CD14-positive monocyte (primary cell): ENCODE measurements around the gene STYX. TPM values are rescaled to one million over a fixed set of nuclear protein-coding genes. Genes with fewer than 3 reads are reported as not detected.

Source experiments
- DNase-seq, 3 donors: peaks; one replicate each; pipeline ENCODE4 v3.0.0-alpha.2; 2011 to 2022
- H2AFZ ChIP-seq: 2 replicates; pipeline ENCODE4 v1.6.0; 2012; ENCODE audit warnings: mild to moderate bottlenecking, low read depth, low read length, inconsistent platforms; ENCODE audit not compliant: insufficient read depth, poor library complexity, severe bottlenecking
- H3K27ac ChIP-seq, 2 donors: 1 replicate in 1 of 2; 2 replicates in 1 of 2; pipeline ENCODE4 v1.5.1; 2012 to 2013; ENCODE audit warnings: low read length in 2 of 2, control low read depth in 1 of 2, inconsistent platforms in 1 of 2, low read depth in 1 of 2, mild to moderate bottlenecking in 1 of 2
- H3K27me3 ChIP-seq, 2 donors: one replicate each; pipeline versions ENCODE4 v1.6.0 to v1.6.1; 2011 to 2013; ENCODE audit warnings: low read length in 2 of 2; ENCODE audit not compliant: control insufficient read depth in 2 of 2, insufficient read depth in 2 of 2
- H3K36me3 ChIP-seq, 2 donors: replicated peaks in 1 of 2; 1 replicate in 1 of 2; 2 replicates in 1 of 2; pipeline versions ENCODE4 v1.5.1 to v1.6.1; 2012 to 2013; ENCODE audit warnings: low read length in 2 of 2, control low read depth in 1 of 2, inconsistent platforms in 1 of 2, mild to moderate bottlenecking in 1 of 2; ENCODE audit not compliant: insufficient read depth in 2 of 2, control insufficient read depth in 1 of 2
- H3K4me1 ChIP-seq, 2 donors: 1 replicate in 1 of 2; 2 replicates in 1 of 2; pipeline versions ENCODE4 v1.5.1 to v1.6.1; 2012 to 2013; ENCODE audit warnings: low read length in 2 of 2, control low read depth in 1 of 2, inconsistent platforms in 1 of 2, mild to moderate bottlenecking in 1 of 2, moderate library complexity in 1 of 2; ENCODE audit not compliant: insufficient read depth in 2 of 2, control insufficient read depth in 1 of 2
- H3K4me2 ChIP-seq: replicated peaks from 2 replicates; pipeline ENCODE3; 2012; ENCODE audit warnings: low read length, moderate library complexity, mild to moderate bottlenecking; ENCODE audit not compliant: poor library complexity, severe bottlenecking; ENCODE audit errors: extremely low read depth
- H3K4me3 ChIP-seq, 3 experiments: fragments of 200-600 bp in 1 of 3; sonication (generic) in 1 of 3; replicated peaks in 1 of 3; 1 replicate in 2 of 3; 2 replicates in 1 of 3; pipeline ENCODE4 v1.5.1; 2011 to 2013; ENCODE audit warnings: low read length in 3 of 3, mild to moderate bottlenecking in 3 of 3, control low read depth in 2 of 3, low read depth in 2 of 3, inconsistent platforms in 1 of 3, moderate library complexity in 1 of 3
- H3K79me2 ChIP-seq: 2 replicates; pipeline ENCODE4 v1.6.0; 2012; ENCODE audit warnings: mild to moderate bottlenecking, control low read depth, inconsistent platforms, low read length, moderate library complexity; ENCODE audit not compliant: insufficient read depth
- H3K9ac ChIP-seq: 2 replicates; pipeline ENCODE4 v1.6.0; 2017; ENCODE audit warnings: low read length, mild to moderate bottlenecking; ENCODE audit not compliant: insufficient read depth, poor library complexity, severe bottlenecking
- H3K9me3 ChIP-seq, 2 donors: replicated peaks in 1 of 2; 1 replicate in 1 of 2; 2 replicates in 1 of 2; pipeline versions ENCODE4 v1.5.1 to v1.6.1; 2012 to 2013; ENCODE audit warnings: low read length in 2 of 2, control low read depth in 1 of 2; ENCODE audit not compliant: control insufficient read depth in 1 of 2, insufficient read depth in 1 of 2
- H4K20me1 ChIP-seq: 2 replicates; pipeline ENCODE4 v1.6.0; 2012; ENCODE audit warnings: mild to moderate bottlenecking, low read length, control low read depth, moderate library complexity; ENCODE audit not compliant: insufficient read depth
- H3K27ac Mint-ChIP-seq, 7 donors: one replicate each; pipeline ENCODE4 v1.8.0; 2020; ENCODE audit warnings: mild to moderate bottlenecking in 7 of 7, mixed read lengths in 7 of 7, moderate library complexity in 6 of 7, inconsistent platforms in 2 of 7
- H3K27me3 Mint-ChIP-seq, 3 donors: one replicate each; pipeline ENCODE4 v1.8.0; 2021 to 2022; ENCODE audit warnings: low read depth in 3 of 3, mild to moderate bottlenecking in 3 of 3, mixed read lengths in 3 of 3, moderate library complexity in 3 of 3, inconsistent platforms in 1 of 3
- H3K36me3 Mint-ChIP-seq, 2 donors: one replicate each; pipeline ENCODE4 v1.8.0; 2020; ENCODE audit warnings: mixed read lengths in 2 of 2, inconsistent platforms in 1 of 2, mild to moderate bottlenecking in 1 of 2
- H3K4me1 Mint-ChIP-seq: one replicate; pipeline ENCODE4 v1.8.0; 2020; ENCODE audit warnings: mild to moderate bottlenecking, mixed read lengths
- H3K4me3 Mint-ChIP-seq, 2 donors: one replicate each; pipeline ENCODE4 v1.8.0; 2020; ENCODE audit warnings: mild to moderate bottlenecking in 2 of 2, mixed read lengths in 2 of 2, moderate library complexity in 1 of 2
- H3K9me3 Mint-ChIP-seq, 7 donors: one replicate each; pipeline ENCODE4 v1.8.0; 2020 to 2022; ENCODE audit warnings: mixed read lengths in 7 of 7, mild to moderate bottlenecking in 6 of 7, moderate library complexity in 6 of 7, inconsistent platforms in 2 of 7
- CTCF ChIP-seq: fragments of 200-600 bp; IDR thresholded peaks from one replicate; pipeline ENCODE4 v1.8.0; 2022; ENCODE audit warnings: antibody characterized with exemption, mild to moderate bottlenecking
- WGBS: methylation state at CpG from one replicate; pipeline ENCODE4 v1.1.5; 2013; ENCODE audit warnings: missing lambda C conversion rate; ENCODE audit not compliant: insufficient coverage; 5-methylcytosine and 5-hydroxymethylcytosine counted together
- intact Hi-C, 2 donors: fragments of 100-400 bp; cut with micrococcal nuclease; formaldehyde crosslinking; loops; one replicate each; pipeline versions ENCODE4 v1.15.0 to v1.15.1; 2023
- polyA plus RNA-seq, 3 donors: library from polyadenylated mRNA; depleted of rRNA in 1 of 3; unstranded in 2 of 3; stranded (reverse) in 1 of 3; fragments of 300-500 nt in 2 of 3; fragments of >200 nt in 1 of 3; fragmentation: Illumina TruSeq in 2 of 3; gene quantifications; 1 replicate in 2 of 3; 2 replicates in 1 of 3; pipeline ENCODE4 v1.2.3, GENCODE V29; 2012 to 2021

STYX gene
- polyA plus RNA-seq, 3 donors: 7.3 to 16.7 (median 12.0) TPM

GRCh38 chr14:52693532-52693931 lies 36.4 kb upstream of the STYX start:
- WGBS: 94% methylated on average over 2 of the region's 7 CpGs
- Mint-ChIP-seq H3K4me1 (peaks cover 55% of the 10 kb centered on the region), H3K27me3 (peaks cover 0 to 1% (median 0%) of the 10 kb centered on the region in 3 donors), H3K9me3 (no peaks in the 10 kb centered on the region), H3K4me3 (peak overlapping the region in 1 of 2 donors; percentile 69), H3K36me3 (peaks cover 2 to 3% of the 10 kb centered on the region in 2 donors), H3K27ac (peak overlapping the region in 3 of 7 donors; percentile 37 to 42 (median 40))
- no peak for TF ChIP-seq CTCF
- no peaks in the 10 kb centered on the region for H3K9me3 ChIP-seq
- no peaks in the 10 kb centered on the region for H3K27me3 ChIP-seq
- peaks cover 44 to 51% of the 10 kb centered on the region in 2 donors for H3K4me1 ChIP-seq
- no peak overlapping the region for H2AFZ ChIP-seq
- H4K20me1 ChIP-seq: peaks cover 46% of the 10 kb centered on the region
- DNase-seq: no peak
- no peak overlapping the region for H3K9ac ChIP-seq
- H3K27ac ChIP-seq: no peak overlapping the region
- intact Hi-C loops: loop anchor here in 1 of 2 donors (10.0 kb wide), 1 partner anchor 379 kb away; the partner anchor contains the start of gene PTGER2
- H3K36me3 ChIP-seq: no peaks in the 10 kb centered on the region
- H3K4me3 ChIP-seq: no peak overlapping the region
- peaks cover 69% of the 10 kb centered on the region for H3K79me2 ChIP-seq
- peak overlapping the region; percentile 27 for H3K4me2 ChIP-seq

- Histone ChIP-seq H4K20me1 (peaks cover 33% of the 10 kb centered on the region), H3K4me1 (peaks cover 46 to 55% of the 10 kb centered on the region in 2 donors), H3K9me3 (no peaks in the 10 kb centered on the region), H3K36me3 (no peaks in the 10 kb centered on the region), H3K27ac (peak overlapping the region; percentile 80 to 97), H3K79me2 (peaks cover 55% of the 10 kb centered on the region), H3K4me2 (peak overlapping the region; percentile 89), H3K27me3 (no peaks in the 10 kb centered on the region), H2AFZ (peak overlapping the region; percentile 94), H3K9ac (peak overlapping the region; percentile 99), H3K4me3 (peak overlapping the region; percentile 64 to 96 (median 91))
- Mint-ChIP-seq H3K9me3 (no peaks in the 10 kb centered on the region), H3K27ac (peak overlapping the region; percentile 89 to 98 (median 94)), H3K27me3 (peaks cover 0 to 1% (median 1%) of the 10 kb centered on the region in 3 donors), H3K36me3 (peaks cover 2 to 3% of the 10 kb centered on the region in 2 donors), H3K4me1 (peaks cover 59% of the 10 kb centered on the region), H3K4me3 (peak overlapping the region; percentile 94 to 96)
- no peak for TF ChIP-seq CTCF
- WGBS: under 1% methylated on average over 39 of the region's 46 CpGs
- intact Hi-C loops: loop anchor here (5.0 to 10.0 kb wide), 2 partner anchors 37 to 380 kb away; partner anchors contain the start of genes STYX (in 2 of the 2) and PTGER2 (in 1 of the 2)
- peak; percentile 29 to 52 (median 47) for DNase-seq
Measured at GRCh38 chr14:52694761-52695480, 35.0 kb upstream of the STYX start.
